NCI-H2107 (cell line): ENCODE results near the gene DDX52.
"Not testable (repeated sequence)": the region's sequence is repeated elsewhere in the genome, so short reads cannot be mapped to it uniquely, and the experiment has no call there.

Experiments
- DNase-seq: peaks from one replicate; lab custom pipeline; 2025; lab: John Stamatoyannopoulos, UW

The DDX52 gene, protein sequence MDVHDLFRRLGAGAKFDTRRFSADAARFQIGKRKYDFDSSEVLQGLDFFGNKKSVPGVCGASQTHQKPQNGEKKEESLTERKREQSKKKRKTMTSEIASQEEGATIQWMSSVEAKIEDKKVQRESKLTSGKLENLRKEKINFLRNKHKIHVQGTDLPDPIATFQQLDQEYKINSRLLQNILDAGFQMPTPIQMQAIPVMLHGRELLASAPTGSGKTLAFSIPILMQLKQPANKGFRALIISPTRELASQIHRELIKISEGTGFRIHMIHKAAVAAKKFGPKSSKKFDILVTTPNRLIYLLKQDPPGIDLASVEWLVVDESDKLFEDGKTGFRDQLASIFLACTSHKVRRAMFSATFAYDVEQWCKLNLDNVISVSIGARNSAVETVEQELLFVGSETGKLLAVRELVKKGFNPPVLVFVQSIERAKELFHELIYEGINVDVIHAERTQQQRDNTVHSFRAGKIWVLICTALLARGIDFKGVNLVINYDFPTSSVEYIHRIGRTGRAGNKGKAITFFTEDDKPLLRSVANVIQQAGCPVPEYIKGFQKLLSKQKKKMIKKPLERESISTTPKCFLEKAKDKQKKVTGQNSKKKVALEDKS

DNA sequence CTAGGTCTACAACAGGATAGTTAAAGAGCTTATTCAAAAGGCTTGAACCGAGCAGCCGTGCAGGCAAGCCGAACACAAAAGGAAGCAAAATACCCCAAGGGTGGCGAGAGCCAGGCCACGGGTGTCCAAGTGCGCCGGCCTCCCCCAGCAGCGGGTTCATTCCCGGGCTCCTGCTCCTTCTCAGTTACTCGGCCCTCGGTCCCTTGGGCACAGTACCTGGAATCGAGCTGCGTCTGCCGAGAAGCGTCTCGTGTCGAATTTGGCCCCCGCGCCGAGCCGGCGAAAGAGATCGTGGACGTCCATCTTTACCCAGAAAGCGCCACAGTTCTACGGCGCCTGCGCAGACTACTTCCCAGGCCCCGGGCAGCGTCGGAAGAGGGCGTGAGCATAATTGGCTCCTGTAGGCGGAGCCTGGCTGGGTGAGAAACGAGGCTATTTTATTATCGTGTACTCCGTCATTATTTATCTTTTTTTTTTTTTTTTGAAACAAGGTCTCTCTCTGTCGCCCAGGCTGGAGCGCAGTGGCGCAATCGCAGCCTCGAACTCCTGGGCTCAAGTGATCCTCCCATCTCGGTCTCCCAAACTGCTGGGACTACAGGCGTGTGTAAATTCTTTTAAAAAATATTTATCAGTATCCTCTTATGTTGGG lies at the start of gene DDX52:
Gene DDX52 (minus strand): TSS at position 329 of the 649 bp plus-strand sequence. CDS start 26 bp downstream, at position 303.
- peak; percentile 56 for DNase-seq

DNA sequence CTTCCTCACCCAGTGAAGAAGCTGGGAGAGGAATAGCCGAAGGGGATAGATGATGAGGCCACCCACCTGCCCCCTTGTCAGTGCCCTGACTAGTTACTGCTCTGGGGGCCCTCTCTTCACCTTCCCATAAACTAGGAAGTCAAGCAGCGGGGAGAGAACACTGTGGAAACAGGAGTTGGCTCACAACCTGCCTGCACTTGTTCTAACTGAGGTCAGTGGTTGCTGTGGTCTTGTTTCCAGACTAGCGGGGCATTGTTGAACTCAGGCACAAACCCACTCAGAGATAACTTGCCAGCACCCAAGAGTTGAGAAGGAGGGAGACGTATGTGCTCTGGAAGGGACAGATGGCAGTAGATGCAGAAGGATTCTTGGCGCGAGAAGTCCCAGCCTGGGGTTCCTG lies 48.6 kb upstream of the DDX52 start:
- DNase-seq, result no peak

DNA sequence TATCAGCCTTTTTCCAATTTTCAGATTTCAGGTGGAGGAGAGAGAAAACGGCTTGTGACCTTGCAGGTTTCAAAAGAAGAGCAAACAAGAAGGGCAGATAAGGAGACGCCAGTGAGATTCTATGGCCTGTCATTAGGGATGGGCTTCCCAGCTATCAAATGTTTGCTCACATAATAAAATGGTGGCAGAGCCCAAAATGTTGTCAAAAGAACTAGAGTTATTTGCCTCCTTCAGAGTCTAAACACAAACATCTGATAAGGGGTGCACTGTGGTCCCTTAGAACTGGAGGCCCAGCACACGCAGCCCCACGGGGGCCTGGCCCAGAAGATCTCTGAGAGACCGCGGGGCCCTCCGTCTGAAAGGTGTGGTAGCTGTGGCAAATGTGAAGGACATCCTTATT lies 46.1 kb upstream of the DDX52 start:
- no peak for DNase-seq

DNA sequence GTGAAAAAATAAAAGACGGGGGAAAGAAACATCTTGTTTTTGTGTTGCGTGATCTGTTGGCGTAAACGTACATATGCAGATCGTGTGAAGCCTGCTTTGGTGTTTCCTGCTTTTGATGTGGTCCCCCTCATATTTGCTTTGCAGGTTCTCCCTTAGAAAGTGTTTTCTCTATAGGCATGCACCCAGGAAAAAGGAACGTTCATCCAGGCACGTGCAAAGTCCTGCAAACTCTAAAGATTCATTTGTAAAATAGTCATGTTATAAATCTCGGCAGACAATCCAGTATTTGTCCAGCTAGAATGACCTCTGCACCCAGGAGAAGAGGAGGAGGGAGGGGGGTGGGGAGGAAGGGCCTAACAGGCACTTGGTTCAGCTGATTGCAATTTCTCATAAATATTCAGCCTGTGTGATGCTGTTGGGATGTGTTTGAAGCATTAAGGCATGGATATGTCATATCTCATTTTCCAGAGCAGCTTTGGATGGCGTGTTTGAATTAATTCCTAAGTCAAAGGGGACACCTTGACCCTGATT lies 40.3 kb upstream of the DDX52 start:
- no peak for DNase-seq

DNA sequence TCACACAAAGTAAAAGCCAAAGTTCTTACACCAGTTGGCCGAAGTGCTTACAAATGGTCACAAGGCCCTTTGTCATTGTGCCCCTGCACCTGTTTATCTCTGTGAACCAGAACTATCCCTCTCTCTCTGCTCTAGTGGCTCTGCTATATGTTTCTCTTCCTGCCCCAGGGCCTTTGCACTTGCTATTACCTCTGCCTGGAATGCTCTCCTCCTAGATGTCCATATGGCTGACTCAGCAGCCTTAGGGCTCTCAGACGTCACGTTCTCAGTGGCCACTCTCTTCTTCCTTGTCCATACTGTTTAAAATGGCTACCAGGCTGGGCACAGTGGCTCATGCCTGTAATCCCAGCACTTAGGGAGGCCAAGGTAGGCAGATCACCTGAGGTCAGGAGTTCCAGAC lies 38.8 kb upstream of the DDX52 start:
- DNase-seq, result no peak

DNA sequence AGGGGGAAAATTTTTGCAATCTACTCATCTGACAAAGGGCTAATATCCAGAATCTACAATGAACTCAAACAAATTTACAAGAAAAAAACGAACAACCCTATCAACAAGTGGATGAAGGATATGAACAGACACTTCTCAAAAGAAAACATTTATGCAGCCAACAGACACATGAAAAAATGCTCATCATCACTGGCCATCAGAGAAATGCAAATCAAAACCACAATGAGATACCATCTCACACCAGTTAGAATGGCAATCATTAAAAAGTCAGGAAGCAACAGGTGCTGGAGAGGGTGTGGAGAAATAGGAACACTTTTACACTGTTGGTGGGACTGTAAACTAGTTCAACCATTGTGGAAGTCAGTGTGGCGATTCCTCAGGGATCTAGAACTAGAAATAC lies 36.7 kb upstream of the DDX52 start:
- DNase-seq, result not testable (repeated sequence)

DNA sequence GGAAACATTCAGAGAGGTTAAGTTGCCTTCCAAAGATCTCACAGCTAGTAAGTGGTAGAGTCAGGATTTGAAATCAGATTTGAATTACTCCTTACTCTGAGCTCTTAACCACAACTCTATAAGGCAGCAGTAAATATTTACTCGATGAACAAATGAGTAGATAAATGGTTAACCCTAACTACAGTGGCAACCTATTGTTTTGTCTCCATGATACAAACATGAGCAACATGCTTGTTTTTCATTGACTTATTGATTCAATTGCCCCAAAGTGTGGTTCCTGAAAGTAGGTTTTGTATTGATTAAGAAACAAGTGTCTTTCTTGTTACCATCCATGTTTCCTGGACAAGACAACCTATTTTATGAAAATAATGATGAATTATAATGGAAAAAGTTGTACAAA lies 34.8 kb upstream of the DDX52 start:
- no peak for DNase-seq

DNA sequence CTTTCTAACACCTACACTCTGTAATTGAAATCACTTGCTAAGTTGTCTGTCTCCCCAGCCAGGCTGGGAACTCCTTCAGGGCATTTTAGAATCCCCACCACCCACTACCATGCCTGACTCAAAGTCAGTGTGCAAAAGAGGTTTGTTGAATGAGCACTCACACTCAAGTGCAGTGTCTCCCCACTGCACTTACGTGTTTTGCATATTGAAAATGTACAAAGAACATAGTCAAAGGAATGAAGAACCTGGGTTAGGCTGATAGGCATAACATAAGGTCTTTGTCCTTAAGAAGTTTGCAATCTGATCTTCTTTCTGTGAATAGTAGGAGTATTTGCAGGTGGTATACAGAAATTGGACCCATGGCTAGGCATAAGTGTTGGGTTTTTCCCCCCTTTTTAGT lies 33.8 kb upstream of the DDX52 start:
- no peak for DNase-seq

DNA sequence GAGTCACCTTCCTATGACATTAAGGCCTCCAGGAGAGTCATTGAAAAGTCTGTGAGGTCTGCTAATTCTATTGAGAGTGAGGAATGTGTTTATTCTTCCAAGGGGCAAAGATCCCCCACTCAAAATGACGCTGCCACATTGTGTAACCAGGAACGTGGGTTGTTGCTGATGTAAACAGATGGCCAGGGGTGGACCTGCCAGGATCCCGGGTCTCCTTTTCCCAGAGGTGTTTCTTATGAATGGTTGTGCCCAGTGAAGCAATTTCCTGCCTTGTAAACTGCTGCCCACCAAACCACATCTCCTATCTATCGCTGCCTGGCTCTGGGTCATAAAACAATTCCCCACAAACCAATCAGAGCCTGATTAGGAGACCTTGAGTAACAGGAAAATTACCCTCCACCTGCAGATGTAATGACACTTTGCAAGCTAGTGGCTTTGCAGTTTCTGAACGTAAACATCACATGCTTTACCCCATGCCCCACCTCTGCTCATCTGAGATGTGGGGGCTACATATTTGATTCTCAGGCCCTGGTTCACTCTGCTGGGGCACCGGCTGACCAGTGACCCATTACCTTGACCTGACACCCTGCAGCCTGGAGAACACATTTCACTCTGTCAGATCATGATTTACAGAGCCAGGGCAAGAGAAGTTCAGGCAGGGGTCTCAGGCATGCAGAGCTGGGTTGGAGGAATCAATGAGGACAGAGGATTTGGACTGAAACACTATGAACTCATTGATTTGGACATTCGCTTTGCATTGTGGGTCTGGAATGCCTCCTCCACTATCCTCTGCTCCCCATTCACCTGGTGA lies 33.1 kb upstream of the DDX52 start:
- DNase-seq, result no peak

DNA sequence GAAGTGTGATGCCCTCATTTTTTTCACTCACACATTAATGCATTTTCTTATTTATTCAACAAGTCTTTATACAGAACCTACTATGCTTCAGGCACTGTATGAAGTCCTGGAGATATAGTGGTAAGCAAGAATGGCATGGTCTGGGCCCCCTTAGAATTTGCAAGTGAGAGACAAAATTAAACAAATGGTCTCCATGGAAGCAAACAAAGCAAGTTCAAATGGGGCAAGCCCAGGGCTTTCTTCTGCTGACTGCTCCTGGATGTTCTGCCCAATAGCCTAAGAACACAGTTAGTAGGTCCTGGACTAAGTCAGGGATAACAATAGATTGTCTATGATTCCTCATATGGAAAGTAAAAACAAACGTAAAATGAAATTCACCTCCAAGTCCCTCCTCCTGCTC lies 31.3 kb upstream of the DDX52 start:
- no peak for DNase-seq

DNA sequence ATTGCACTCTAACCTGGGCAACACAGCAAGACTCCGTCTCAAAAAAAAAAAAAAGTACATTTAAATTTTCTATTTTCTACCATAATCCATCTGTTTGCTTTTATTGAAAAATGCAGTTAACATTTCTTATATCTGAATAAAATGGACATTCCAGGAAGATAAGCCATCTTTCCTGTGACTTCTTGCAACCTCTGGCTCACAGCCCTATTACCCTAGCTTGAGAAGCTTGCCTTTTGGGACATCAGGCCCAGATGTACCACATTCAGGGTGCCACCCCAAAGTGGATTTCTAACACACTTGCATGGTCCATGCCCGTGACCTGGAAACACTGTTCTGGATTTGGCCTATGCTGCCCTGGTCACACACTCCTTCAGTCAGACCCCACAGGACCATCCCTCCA lies 30.1 kb upstream of the DDX52 start:
- DNase-seq, result no peak

DNA sequence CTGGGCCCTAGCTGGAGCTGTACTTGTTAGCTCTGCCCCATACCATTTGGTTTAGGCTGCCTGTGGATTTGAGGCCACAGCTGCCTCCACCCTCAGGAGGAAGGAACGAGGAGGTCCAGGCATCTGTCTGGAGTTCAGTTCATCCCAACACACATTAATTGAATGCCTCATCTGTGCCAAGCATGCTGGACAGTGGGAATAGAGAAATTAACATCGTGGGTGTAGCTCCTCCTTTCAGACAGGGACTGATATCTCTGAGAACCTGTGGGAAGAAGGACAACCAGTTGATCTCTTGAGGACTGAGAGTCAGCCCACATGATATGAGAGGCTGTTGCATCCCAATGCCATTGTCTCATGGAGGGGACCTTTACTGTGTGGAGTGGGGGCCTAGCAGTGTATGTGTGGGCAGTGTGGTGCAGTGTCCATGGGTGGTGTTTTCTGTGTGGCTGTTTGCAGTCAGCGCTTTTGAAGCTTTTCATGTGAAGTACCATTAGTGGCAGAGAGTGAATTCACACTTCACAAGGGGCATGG lies 29.4 kb upstream of the DDX52 start:
- DNase-seq, result no peak

DNA sequence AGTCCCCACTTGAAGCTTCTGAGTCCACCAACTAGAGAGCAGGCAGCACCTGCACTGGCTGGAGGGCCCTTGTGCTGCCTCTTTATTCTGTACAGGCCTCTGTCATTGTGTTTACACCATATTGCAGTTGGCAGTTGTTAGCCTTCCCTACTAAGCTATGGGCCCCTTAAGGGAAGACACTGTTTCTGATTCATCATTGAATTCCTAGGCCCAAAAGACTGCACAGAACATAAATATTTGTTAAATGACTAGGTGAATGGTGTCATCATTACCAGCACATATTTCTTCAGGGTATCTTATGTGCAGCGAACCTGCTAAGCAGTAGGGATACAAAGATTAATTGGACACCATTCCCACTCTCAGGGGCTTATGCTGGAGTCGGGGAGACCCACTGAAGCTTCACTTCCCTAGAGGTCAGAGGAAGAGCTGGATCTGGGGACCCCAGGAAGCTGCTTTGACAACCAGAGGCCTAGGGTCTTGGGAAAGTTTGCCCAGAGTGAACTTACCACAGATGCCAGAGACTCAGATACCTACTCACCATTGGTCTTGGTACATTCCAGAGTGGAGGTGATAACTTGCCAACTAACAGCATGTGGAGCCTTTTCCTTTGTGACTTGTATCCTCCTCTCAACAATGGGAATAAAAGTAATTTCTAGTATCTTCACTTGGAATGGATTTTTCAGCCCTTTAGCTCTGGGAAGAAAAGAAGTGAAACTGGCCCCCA lies 28.7 kb upstream of the DDX52 start:
- no peak for DNase-seq

DNA sequence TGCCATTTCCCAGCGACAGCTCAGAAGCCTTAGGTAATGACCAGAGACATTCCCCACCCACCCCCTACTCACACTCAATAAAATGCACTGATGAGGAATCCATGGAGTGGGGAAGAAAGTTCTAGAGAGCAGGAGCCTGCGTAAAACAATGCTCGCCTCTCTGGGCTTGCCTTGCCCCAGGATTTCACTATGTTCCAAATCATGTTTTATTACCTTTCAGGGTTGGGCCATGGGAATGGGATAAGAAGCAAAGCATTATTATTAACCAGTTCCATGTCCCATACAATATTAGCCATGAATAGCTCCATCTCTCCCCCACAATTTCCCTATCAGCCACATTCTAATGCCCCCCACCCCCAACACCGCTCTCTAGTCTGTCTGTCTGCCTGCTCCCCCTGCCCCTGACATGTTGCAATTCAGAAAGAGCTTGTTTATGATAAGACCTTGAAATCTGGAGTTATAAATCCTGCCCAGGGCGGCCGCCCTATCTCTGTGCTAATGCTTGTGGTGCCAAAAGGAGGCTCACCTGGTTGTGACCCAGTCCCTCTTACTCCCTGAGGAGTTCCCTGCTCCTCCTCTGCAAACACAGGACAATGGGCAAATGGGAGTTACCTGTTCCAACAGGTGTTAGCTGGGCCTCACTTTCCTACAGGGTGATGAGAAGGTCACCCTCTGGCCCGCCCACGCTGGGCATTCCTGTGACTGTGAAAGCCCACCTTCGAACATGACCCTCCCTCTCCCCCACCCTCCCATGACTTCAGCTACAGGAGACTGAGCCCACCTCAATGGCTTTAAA lies 28.0 kb upstream of the DDX52 start:
- no peak for DNase-seq

DNA sequence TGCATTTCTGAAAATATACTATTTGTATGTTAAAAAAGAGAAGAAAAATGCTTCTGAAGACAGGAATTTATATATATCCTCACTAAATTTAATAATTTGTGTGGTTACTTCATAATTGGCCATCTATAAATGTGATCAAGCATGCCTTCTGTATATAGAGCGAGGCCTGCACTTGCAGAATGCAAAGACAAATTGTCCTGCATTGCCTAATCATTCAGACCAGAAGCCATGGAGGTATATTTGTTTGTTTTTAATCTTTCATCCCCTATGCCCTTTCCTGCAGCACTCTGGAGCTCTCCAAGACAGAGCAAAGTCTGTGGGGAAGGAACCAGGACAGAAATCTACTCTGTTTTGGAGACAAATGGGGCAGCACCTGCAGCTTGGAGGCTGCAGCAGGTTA lies 23.8 kb upstream of the DDX52 start:
- DNase-seq, result no peak

DNA sequence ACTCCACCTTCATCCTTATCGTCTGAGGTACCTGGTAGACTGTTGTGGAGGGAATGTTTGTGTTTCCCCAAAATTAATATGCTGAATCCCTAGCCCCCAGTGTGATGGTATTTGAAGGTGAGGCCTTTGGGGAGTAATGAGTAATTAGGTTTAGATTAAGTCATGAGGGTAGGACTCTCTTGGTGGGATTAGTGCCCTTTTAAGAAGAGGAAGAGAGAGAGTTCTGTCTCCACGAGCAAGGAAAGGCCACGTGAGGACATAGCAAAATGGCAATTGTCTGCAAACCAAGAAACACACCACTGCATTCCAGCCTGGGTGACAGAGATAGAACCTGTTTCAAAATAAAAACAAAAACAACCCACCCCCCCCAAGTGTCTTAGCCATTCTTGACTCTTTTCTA lies 21.0 kb upstream of the DDX52 start:
- no peak for DNase-seq

DNA sequence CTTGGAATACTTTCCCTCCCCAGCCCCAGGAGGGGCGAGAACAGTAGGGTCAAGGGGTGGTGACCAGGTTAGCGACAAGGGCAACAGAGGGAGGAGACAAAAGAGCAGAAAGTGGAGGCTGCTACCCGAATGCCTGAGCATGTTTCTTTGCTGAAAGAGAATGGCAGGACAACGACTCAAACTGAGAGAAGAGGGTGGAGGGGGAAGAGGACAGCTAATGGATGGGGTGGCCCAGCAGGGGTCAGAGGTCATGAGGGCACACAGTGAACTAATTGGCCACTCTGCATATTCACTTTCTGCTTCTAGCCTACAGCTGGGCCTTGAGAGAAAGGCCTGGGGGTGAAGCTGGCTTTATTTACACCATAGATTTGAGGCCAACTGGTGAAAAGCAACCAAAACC lies 19.1 kb upstream of the DDX52 start:
- no peak for DNase-seq

DNA sequence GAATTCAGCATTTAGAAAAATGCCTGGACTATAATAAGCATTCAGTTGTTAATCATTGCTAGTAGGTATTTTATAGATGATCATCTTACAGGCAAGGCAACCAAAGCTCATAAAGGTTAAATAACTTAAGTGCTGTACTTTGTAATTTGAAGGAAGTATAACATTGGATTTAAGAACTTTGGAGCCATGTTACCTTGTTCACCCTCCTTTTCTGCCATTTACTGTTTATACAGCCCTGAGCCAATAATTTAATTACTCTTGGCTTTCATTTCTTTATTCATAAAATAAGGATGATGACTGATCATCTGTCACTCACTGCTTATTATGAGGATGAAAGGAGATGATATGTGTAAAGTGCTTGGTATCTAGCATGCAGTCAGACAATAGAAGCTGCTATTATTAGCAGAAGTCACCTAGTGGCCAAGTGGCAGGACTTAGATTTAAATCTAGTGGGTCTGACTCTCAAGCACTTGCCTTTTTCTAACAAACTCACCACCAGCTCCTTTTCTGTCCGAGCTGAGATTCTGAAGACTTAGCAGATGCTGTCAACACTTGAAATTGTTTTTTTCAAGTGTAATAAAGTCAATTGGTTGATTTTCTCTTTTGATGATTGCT lies 18.3 kb upstream of the DDX52 start:
- no peak for DNase-seq

DNA sequence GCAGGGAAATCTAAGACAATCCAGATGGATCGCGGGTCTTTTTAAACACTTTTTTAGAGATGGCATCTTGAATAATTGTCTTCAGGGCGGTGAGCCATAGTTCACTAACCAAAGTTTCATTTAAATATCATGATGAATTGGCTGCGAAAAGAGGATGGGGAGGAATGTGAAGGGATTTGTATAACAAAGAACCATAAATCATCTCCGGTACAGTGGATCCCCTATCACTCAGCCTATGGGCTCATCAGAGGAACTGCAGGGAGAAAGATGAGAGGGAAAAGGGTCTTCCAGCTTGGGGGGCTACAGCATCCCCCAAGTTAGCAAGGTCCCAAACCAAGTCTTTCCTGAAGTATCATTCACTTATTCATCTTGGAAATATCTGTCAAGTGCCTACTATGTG lies 16.7 kb upstream of the DDX52 start:
- DNase-seq, result no peak

DNA sequence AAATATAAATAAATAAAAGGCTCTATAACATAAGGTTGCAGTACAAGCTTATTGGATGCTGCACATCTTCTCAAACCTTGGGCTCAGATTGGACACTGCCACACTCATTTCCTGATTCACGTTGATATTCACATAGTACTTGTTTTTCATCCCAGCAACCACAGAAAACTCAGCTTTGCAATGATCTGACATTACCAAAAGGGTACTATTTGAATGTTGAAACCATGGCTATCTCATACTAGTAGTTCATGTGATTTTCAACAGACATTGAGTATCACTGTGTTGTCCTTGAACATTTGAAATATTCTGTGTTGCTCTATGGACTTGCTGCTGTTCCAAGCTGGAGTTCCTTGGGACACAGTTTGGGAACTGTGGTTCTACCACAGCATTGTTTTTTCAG lies 14.0 kb upstream of the DDX52 start:
- DNase-seq, result no peak
